ENCODE data around the gene MYOT.

DNA sequence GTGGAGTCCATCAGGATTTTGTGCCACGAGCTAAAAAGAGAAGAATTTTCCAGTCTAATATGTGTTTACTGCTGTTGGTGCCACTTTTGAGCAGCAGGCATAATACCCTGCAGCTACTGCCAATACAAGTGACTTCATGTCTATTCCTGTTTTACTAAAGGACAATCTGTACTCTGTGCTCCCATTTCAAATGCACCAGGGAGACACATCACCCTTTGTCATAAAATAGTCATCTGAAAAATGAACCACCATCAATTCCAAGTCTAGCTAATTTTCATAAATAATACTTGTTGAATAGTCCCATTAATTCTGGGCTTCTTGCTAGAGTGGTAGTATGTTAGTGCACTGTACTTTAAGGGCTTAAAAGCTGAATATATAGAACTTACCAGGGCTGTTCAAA lies 12.7 kb downstream of the MYOT start:
- no peak for TF ChIP-seq CTCF (IDR thresholded peaks at IDR 0.05; ENCODE audit: insufficient read depth, low read depth, low read length)
- TF ChIP-seq EZH2 (IDR thresholded peaks at IDR 0.05; ENCODE audit: insufficient read depth, low read length) = no peak
